ENCODE data around the gene PDE8B.

- TF ChIP-seq EZH2 (IDR thresholded peaks at IDR 0.05) = no peak
- TF ChIP-seq POLR2AphosphoS5 (IDR thresholded peaks at IDR 0.05; ENCODE audit: borderline replicate concordance, low read depth, low read length) = no peak
Measured at GRCh38 chr5:77418601-77419581, 208.4 kb downstream of the PDE8B start.

All from SK-N-MC (cell line).